Endothelial cell of umbilical vein (primary cell): Measurements from ENCODE around the gene AP2A2. TPM values are rescaled to one million over a fixed set of nuclear protein-coding genes. Genes with fewer than 3 reads are reported as not detected.

ENCODE experiments used
- BruUV-seq: library from RNA; stranded (reverse); fragments of 400-500 nt; replicated peaks from 2 replicates; lab custom pipeline; 2021; lab: Mats Ljungman, UMichigan
- CTCF ChIA-PET: fragments of 300-600, 350-600 bp; sonication (Branson Sonifier 250); formaldehyde crosslinking; loops from one replicate; lab custom pipeline; 2021; ENCODE audit warnings: antibody characterized with exemption, inconsistent platforms; lab: Charles Lee
- POLR2A ChIA-PET: fragments of 300-600, 350-600 bp; sonication (Branson Sonifier 250); formaldehyde crosslinking; loops from one replicate; lab custom pipeline; 2021; ENCODE audit warnings: antibody characterized with exemption, inconsistent platforms; lab: Charles Lee
- DNase-seq: peaks from one replicate; pipeline ENCODE4 v3.0.0-alpha.2; 2011; ENCODE audit warnings: low read depth, low spot score
- FAIRE-seq: peaks from 2 replicates; lab custom pipeline; 2011; peaks lifted over from hg19 to GRCh38; lab: Jason Lieb, UNC
- H2AFZ ChIP-seq: 2 replicates; pipeline ENCODE4 v1.6.0; 2012; ENCODE audit warnings: low read depth, low read length, control low read depth, inconsistent platforms
- H3K27ac ChIP-seq: 2 replicates; pipeline ENCODE4 v1.5.1; 2011; ENCODE audit warnings: low read depth, mild to moderate bottlenecking, control low read depth, low read length, moderate library complexity; ENCODE audit not compliant: insufficient read depth
- H3K27me3 ChIP-seq, 2 experiments: 2 replicates each; pipeline versions ENCODE4 v1.6.0 to v1.6.1; 2011; ENCODE audit warnings: low read length in 2 of 2, mixed read lengths in 1 of 2; ENCODE audit not compliant: control insufficient read depth in 2 of 2, insufficient read depth in 2 of 2
- H3K36me3 ChIP-seq, 2 experiments: 2 replicates in 1 of 2; 3 replicates in 1 of 2; pipeline ENCODE4 v1.5.1; 2011; ENCODE audit warnings: low read length in 2 of 2, mild to moderate bottlenecking in 1 of 2, moderate library complexity in 1 of 2; ENCODE audit not compliant: control insufficient read depth in 2 of 2, insufficient read depth in 2 of 2; ENCODE audit errors: extremely low read depth in 1 of 2
- H3K4me1 ChIP-seq: 3 replicates; pipeline ENCODE4 v1.5.1; 2011; ENCODE audit warnings: mild to moderate bottlenecking, low read length; ENCODE audit not compliant: control insufficient read depth, insufficient read depth; ENCODE audit errors: extremely low read depth
- H3K4me2 ChIP-seq: 2 replicates; pipeline ENCODE4 v1.6.1; 2011; ENCODE audit warnings: low read length, control low read depth, mixed read lengths; ENCODE audit not compliant: insufficient read depth
- H3K4me3 ChIP-seq, 3 experiments: fragments of 200-600 bp in 1 of 3; sonication (generic), shearing (Covaris generic) in 1 of 3; replicated peaks in 1 of 3; 2 replicates each; pipeline ENCODE4 v1.5.1; 2011 to 2016; ENCODE audit warnings: control low read depth in 3 of 3, low read length in 3 of 3, mild to moderate bottlenecking in 2 of 3, inconsistent platforms in 1 of 3, low read depth in 1 of 3, moderate library complexity in 1 of 3; ENCODE audit not compliant: insufficient read depth in 1 of 3
- H3K79me2 ChIP-seq: 2 replicates; pipeline ENCODE4 v1.6.0; 2012; ENCODE audit warnings: low read length, inconsistent platforms; ENCODE audit not compliant: control insufficient read depth, insufficient read depth
- H3K9ac ChIP-seq: replicated peaks from 2 replicates; pipeline ENCODE3; 2011; ENCODE audit warnings: low read length, control low read depth; ENCODE audit not compliant: insufficient read depth; ENCODE audit errors: extremely low read depth
- H3K9me1 ChIP-seq: replicated peaks from 3 replicates; pipeline ENCODE4 v1.6.0; 2011; ENCODE audit warnings: mild to moderate bottlenecking, low read length; ENCODE audit not compliant: control insufficient read depth, insufficient read depth; ENCODE audit errors: extremely low read depth
- H3K9me3 ChIP-seq: replicated peaks from 2 replicates; pipeline ENCODE4 v1.5.1; 2012; ENCODE audit warnings: low read length, inconsistent platforms; ENCODE audit not compliant: control insufficient read depth, insufficient read depth
- H4K20me1 ChIP-seq: replicated peaks from 2 replicates; pipeline ENCODE3; 2011; ENCODE audit warnings: mild to moderate bottlenecking, low read length; ENCODE audit not compliant: control insufficient read depth, insufficient read depth; ENCODE audit errors: extremely low read depth
- CTCF ChIP-seq, 2 donors: IDR thresholded peaks; 1 replicate in 1 of 2; 2 replicates in 1 of 2; pipeline ENCODE4 v1.5.1; 2011; ENCODE audit warnings: low read length in 2 of 2, mild to moderate bottlenecking in 2 of 2, moderate library complexity in 2 of 2, control low read depth in 1 of 2, inconsistent platforms in 1 of 2, low read depth in 1 of 2; ENCODE audit not compliant: insufficient read depth in 1 of 2; ENCODE audit errors: extremely low read depth in 1 of 2
- EZH2 ChIP-seq: IDR thresholded peaks from 2 replicates; pipeline ENCODE4 v1.6.1; 2012; ENCODE audit warnings: borderline replicate concordance, low read depth, mild to moderate bottlenecking, moderate library complexity, low read length, inconsistent platforms; ENCODE audit not compliant: severe bottlenecking
- FOS ChIP-seq: IDR thresholded peaks from 2 replicates; pipeline ENCODE4 v1.6.1; 2011; ENCODE audit warnings: mild to moderate bottlenecking, low read length, moderate library complexity, borderline replicate concordance; ENCODE audit not compliant: insufficient read depth
- GATA2 ChIP-seq: IDR thresholded peaks from 2 replicates; pipeline ENCODE4 v1.7.0; 2011; ENCODE audit warnings: low read depth, mild to moderate bottlenecking, moderate library complexity, mixed read lengths, low read length; ENCODE audit not compliant: insufficient read length, insufficient read depth
- JUN ChIP-seq: IDR thresholded peaks from 2 replicates; pipeline ENCODE4 v1.6.1; 2011; ENCODE audit warnings: borderline replicate concordance, low read depth; ENCODE audit not compliant: insufficient read length, insufficient read depth
- MAX ChIP-seq: IDR thresholded peaks from 2 replicates; pipeline ENCODE4 v1.6.1; 2011; ENCODE audit not compliant: insufficient read depth, insufficient read length
- MYC ChIP-seq: IDR thresholded peaks from one replicate; pipeline ENCODE4 v1.6.1; 2011; ENCODE audit warnings: mild to moderate bottlenecking, low read depth, low read length
- POLR2A ChIP-seq: IDR thresholded peaks from 2 replicates; pipeline ENCODE4 v1.6.1; 2012; ENCODE audit warnings: low read depth, mild to moderate bottlenecking, control low read depth, low read length
- POLR2AphosphoS5 ChIP-seq: IDR thresholded peaks from 2 replicates; pipeline ENCODE4 v1.6.1; 2012; ENCODE audit warnings: low read depth, mild to moderate bottlenecking, control low read depth, low read length, moderate library complexity; ENCODE audit not compliant: insufficient read depth
- dilution Hi-C: fragments of 300-500 bp; cut with MboI; formaldehyde crosslinking; loops from one replicate; pipeline ENCODE4 v1.15.0; 2019; ENCODE audit warnings: low sequenced_read_pairs; ENCODE audit not compliant: extremely low pct_ligation_motif_present
- intact Hi-C: fragments of 100-400 bp; cut with micrococcal nuclease; formaldehyde crosslinking; loops from one replicate; pipeline ENCODE4 v1.10.0; 2022
- polyA plus RNA-seq, 4 experiments: library from polyadenylated mRNA; depleted of rRNA in 3 of 4; stranded (reverse) in 3 of 4; unstranded in 1 of 4; fragments of >200 nt; gene quantifications; 2 replicates each; pipeline versions ENCODE4 v1.2.1 to v1.2.3, GENCODE V29; 2011 to 2012; ENCODE audit warnings: missing spikeins in 1 of 4
- total RNA-seq: library from RNA; stranded (reverse); gene quantifications from 2 replicates; pipeline ENCODE4 v1.2.3, GENCODE V29; 2021

Gene AP2A2
- total and polyA plus RNA-seq, 2 donors (not counting 3 experiments of a cell fraction or from before 2014, with no cell fraction given): 89.5 to 92.6 TPM

- CTCF ChIA-PET: interaction anchor here (0.8 to 2.8 kb wide), 13 partner anchors 9 to 126 kb away, joined by 3 to 13 read pairs (median 7); partner anchors contain the start of gene TSPAN4
- peak overlapping the region; percentile 97 for H2AFZ ChIP-seq
- peak overlapping the region; percentile 49 for H3K9ac ChIP-seq
- H4K20me1 ChIP-seq: peaks cover 2% of the 10 kb centered on the region
- peaks cover 30% of the 10 kb centered on the region for H3K79me2 ChIP-seq
- POLR2A ChIA-PET: interaction anchor here (0.7 kb wide), 1 partner anchor 68 kb away, joined by 3 read pairs; no protein-coding TSS in a partner anchor
- no peak for DNase-seq
- TF ChIP-seq MYC (no peak), CTCF (IDR thresholded peaks at IDR 0.05; ENCODE audit: extremely low read depth in 1 of 2, insufficient read depth in 1 of 2, low read depth in 1 of 2, low read length in 2 of 2) (no peak), POLR2AphosphoS5 (no peak), EZH2 (no peak)
- FAIRE-seq: no peak
- peak overlapping the region; percentile 45 for H3K4me2 ChIP-seq
- H3K27me3 ChIP-seq: no peaks in the 10 kb centered on the region
- H3K36me3 ChIP-seq: peaks cover 0 to 2% of the 10 kb centered on the region in 2 experiments
- no peaks in the 10 kb centered on the region for H3K9me3 ChIP-seq
- no peaks in the 10 kb centered on the region for H3K9me1 ChIP-seq
- peaks cover 17% of the 10 kb centered on the region for H3K4me1 ChIP-seq
- no TSS peak for BruUV-seq
- dilution Hi-C loops (no loop called here), intact Hi-C loops (loop anchor here (2.0 kb wide), 1 partner anchor 14 kb away; the partner anchor contains the start of gene CHID1)
- peak overlapping the region in 1 of 3 experiments; percentile 50 for H3K4me3 ChIP-seq
- H3K27ac ChIP-seq: no peak overlapping the region
Measured at GRCh38 chr11:925158-925495, 543 bp upstream of the AP2A2 start.

GRCh38 chr11:926341-926916 lies 759 bp downstream of the AP2A2 start:
- POLR2A ChIA-PET: no interaction called here
- peaks cover 36% of the 10 kb centered on the region for H3K79me2 ChIP-seq
- no peaks in the 10 kb centered on the region for H3K27me3 ChIP-seq
- dilution Hi-C loops (no loop called here), intact Hi-C loops (no loop called here)
- H3K9ac ChIP-seq: peak overlapping the region; percentile 54
- H4K20me1 ChIP-seq: peaks cover 2% of the 10 kb centered on the region
- no peaks in the 10 kb centered on the region for H3K9me1 ChIP-seq
- H3K9me3 ChIP-seq: no peaks in the 10 kb centered on the region
- CTCF ChIA-PET: interaction anchor here (2.8 kb wide), 1 partner anchor 125 kb away, joined by 13 read pairs; no protein-coding TSS in a partner anchor
- no peak overlapping the region for H2AFZ ChIP-seq
- peak overlapping the region; percentile 85 for H3K4me2 ChIP-seq
- H3K27ac ChIP-seq: peak overlapping the region; percentile 56
- peak; percentile 85 for DNase-seq
- H3K4me3 ChIP-seq: peak overlapping the region; percentile 32 to 73 (median 67)
- peaks cover 25% of the 10 kb centered on the region for H3K4me1 ChIP-seq
- no peak for TF ChIP-seq CTCF (IDR thresholded peaks at IDR 0.05; ENCODE audit: extremely low read depth in 1 of 2, insufficient read depth in 1 of 2, low read depth in 1 of 2, low read length in 2 of 2)
- no peak for TF ChIP-seq MYC
- TF ChIP-seq FOS: peak; percentile 76
- no peak for TF ChIP-seq EZH2
- TF ChIP-seq JUN: peak; percentile 85
- TF ChIP-seq MAX: no peak
- TF ChIP-seq POLR2AphosphoS5: peak; percentile 52
- TF ChIP-seq GATA2: peak; percentile 91
- TF ChIP-seq POLR2A: peak; percentile 64
- FAIRE-seq: peak; percentile 97
- H3K36me3 ChIP-seq: peaks cover 0 to 2% of the 10 kb centered on the region in 2 experiments
- BruUV-seq: no TSS peak
